ENCODE results near the gene SGPL1. TPM values are rescaled to one million over a fixed set of nuclear protein-coding genes. Genes with fewer than 3 reads are reported as not detected.
A peak's percentile ranks its signal among the peaks of the same experiment; 100 is the strongest.

The SGPL1 gene
- total RNA-seq, 2 donors from 2014 or later = 8.9 to 9.7 TPM

GRCh38 chr10:70906031-70906783 lies 90.5 kb downstream of the SGPL1 start:
- no peak for DNase-seq (ENCODE audit: low spot score)
- Histone ChIP-seq H3K4me3 (no peak overlapping the region), H3K4me1 (peaks cover 0 to 23% of the 10 kb centered on the region in 2 donors), H3K36me3 (no peaks in the 10 kb centered on the region), H3K9me3 (no peaks in the 10 kb centered on the region), H3K27me3 (no peaks in the 10 kb centered on the region), H3K27ac (no peak overlapping the region)
- no peak for TF ChIP-seq CTCF (IDR thresholded peaks at IDR 0.05)

GRCh38 chr10:70906953-70907636 lies 91.3 kb downstream of the SGPL1 start:
- TF ChIP-seq CTCF (IDR thresholded peaks at IDR 0.05) = no peak
- no peaks in the 10 kb centered on the region for H3K9me3 ChIP-seq
- H3K36me3 ChIP-seq = no peaks in the 10 kb centered on the region
- H3K27me3 ChIP-seq = no peaks in the 10 kb centered on the region
- peaks cover 0 to 23% of the 10 kb centered on the region in 2 donors for H3K4me1 ChIP-seq
- peak overlapping the region in 1 of 2 donors; percentile 42 for H3K27ac ChIP-seq
- DNase-seq (ENCODE audit: low spot score) = no peak
- H3K4me3 ChIP-seq = no peak overlapping the region

- Histone ChIP-seq H3K4me3 (no peak overlapping the region), H3K27ac (peak overlapping the region in 1 of 2 donors; percentile 42), H3K9me3 (no peaks in the 10 kb centered on the region), H3K36me3 (no peaks in the 10 kb centered on the region), H3K27me3 (no peaks in the 10 kb centered on the region), H3K4me1 (peaks cover 0 to 23% of the 10 kb centered on the region in 2 donors)
- DNase-seq (ENCODE audit: low spot score) = no peak
- TF ChIP-seq CTCF (IDR thresholded peaks at IDR 0.05) = no peak
Observed at GRCh38 chr10:70907637-70908405, 92.1 kb downstream of the SGPL1 start.

GRCh38 chr10:70908406-70909296 lies 92.9 kb downstream of the SGPL1 start:
- H3K4me1 ChIP-seq = peaks cover 0 to 23% of the 10 kb centered on the region in 2 donors
- H3K36me3 ChIP-seq = no peaks in the 10 kb centered on the region
- H3K27ac ChIP-seq = peak overlapping the region in 1 of 2 donors; percentile 42
- DNase-seq (ENCODE audit: low spot score) = no peak
- H3K27me3 ChIP-seq = no peaks in the 10 kb centered on the region
- H3K9me3 ChIP-seq = no peaks in the 10 kb centered on the region
- H3K4me3 ChIP-seq = no peak overlapping the region
- TF ChIP-seq CTCF (IDR thresholded peaks at IDR 0.05) = no peak

GRCh38 chr10:70909326-70909935 lies 93.7 kb downstream of the SGPL1 start:
- DNase-seq (ENCODE audit: low spot score) = no peak
- TF ChIP-seq CTCF (IDR thresholded peaks at IDR 0.05) = no peak
- Histone ChIP-seq H3K4me1 (peaks cover 0 to 23% of the 10 kb centered on the region in 2 donors), H3K27ac (no peak overlapping the region), H3K27me3 (no peaks in the 10 kb centered on the region), H3K9me3 (no peaks in the 10 kb centered on the region), H3K36me3 (no peaks in the 10 kb centered on the region), H3K4me3 (no peak overlapping the region)
